HG02840 (cell line): ENCODE data around the gene PPP4R3B.

ENCODE experiments used
- ATAC-seq: cut with Tn5 transposase; IDR thresholded peaks from one replicate; pipeline ENCODE4 v1.9.1; 2021; ENCODE audit warnings: mild to moderate bottlenecking, moderate library complexity, moderate number of reproducible peaks; ENCODE audit not compliant: unreplicated experiment, low FRiP score

Gene PPP4R3B

DNA sequence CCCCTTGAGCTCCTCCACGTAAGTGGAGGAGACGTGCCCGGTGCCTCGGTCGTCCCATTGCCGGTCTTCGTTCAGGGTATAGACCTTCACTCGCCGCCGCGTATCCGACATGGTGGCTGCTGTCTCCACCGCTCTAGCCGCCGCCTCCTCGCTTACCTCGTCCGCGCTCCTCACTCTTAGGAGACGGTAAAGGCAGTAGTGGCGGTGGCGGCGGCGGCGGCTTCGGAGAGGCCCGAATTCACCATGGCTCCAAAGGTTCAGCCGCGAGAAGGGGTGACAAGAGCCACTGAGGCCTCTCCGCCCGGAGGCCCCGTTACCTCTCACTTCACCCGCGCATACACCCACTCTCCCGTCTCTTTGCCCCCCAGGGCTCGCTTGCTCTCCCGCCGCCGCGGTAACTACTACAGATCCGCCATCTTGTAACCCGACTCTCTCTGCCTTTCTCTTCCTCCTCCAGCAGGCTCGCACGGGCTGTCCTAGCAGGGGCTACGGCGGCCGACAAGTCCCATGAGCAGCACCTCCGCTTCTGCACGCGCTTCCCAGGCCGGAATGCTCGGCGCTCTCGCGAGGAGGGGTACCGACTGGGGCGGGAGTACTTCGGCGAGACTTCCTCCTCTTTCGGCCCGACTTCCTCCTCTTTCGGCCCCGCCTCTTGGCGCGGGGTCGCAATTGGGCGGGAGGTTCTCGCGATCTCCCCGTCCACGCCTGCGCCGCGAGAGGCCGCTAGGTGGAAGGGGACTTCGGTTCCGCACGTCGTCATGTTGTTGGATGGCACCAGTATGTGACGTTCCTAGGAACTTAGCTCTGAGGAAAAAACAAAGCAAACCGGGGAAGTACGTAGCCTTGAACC, at the start of gene PPP4R3B:
TSS of gene PPP4R3B (minus strand) at position 448 of the 850 bp plus-strand sequence. CDS start at position 111, 337 bp downstream.
- ATAC-seq, result peak; percentile 88

- no peak for ATAC-seq
Measured at GRCh38 chr2:55653255-55653654, 35.8 kb upstream of the PPP4R3B start.

DNA sequence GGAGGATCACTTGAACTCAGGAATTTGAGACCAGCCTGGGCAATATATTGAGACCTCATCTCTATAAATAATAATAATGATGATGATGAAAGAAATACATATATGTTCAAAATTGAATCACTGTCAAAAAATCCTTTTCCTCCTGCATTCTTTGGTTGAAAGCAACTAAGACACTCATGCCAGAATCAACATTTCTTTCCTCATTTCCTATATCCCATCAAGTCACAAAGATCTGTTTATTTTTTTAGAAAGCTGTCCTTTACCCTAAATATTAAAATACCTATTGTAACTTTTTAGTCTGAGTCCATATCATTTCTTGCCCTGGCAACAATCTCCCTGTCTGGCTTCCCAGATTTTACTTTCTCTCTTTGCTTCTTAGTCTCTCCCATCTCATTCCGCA, 31.8 kb upstream of the PPP4R3B start:
- ATAC-seq, result no peak

DNA sequence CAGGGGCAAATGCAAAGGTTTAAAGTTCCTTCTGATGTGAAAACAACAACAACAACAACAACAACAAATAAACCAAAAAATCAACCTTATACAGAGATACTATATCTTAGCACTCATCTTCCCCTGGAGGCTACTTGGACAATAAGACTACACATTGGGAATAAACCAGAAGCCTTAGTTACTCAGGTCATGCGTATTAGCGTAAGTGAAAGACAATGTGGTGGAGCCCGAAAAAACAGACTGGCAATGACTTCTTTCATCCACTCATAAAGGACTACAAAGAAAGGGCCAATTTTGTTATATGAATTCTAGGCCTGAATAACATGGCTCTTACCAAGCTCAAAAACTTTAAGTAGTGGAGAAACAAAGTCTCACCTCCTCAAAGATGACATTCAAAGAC, 19.4 kb upstream of the PPP4R3B start:
- no peak for ATAC-seq

DNA sequence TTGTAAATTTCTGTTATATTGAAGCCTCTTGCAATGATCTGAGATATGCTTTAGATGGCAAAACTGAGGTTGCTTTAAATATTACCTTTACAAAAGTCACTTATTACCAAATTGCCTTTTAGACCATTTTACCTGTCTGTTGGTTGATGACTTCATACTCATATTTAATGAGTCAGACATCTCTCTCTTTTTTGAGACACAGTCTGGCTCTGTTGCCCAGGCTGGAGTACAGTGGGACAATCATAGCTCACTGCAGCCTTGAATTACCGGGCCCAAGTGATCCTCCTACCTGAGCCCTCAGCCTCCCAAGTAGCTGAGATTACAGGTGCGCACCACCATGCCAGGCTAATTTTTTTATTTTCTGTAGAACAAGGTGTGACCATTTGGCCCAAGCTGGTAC, 11.5 kb upstream of the PPP4R3B start:
- no peak for ATAC-seq

GRCh38 chr2:55627915-55628314, 10.5 kb upstream of the PPP4R3B start:
- ATAC-seq, result no peak

DNA sequence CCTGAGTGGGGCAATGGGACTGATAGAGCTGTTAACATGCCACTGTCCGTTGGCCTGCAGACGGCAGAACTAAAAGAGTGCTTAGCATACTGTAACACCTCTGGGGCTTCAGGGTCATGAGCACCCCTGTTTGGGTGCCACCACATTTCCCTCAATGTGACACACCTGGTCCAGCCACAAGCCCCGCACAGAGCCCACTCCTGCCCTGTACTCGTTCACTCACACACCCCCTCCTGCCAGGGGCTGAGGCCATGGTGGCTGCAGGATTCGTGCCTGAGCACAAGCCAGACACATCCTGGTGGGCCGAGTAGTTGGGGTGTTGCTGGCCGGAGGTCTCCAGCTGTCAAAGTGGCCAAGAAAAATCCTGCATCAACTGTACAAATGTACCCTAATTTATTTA, 4.4 kb upstream of the PPP4R3B start:
- ATAC-seq, result no peak

- no peak for ATAC-seq
Measured at GRCh38 chr2:55620123-55620779, 2.8 kb upstream of the PPP4R3B start.

- ATAC-seq, result peak; percentile 37
Measured at GRCh38 chr2:55618275-55619055, 1.0 kb upstream of the PPP4R3B start.

DNA sequence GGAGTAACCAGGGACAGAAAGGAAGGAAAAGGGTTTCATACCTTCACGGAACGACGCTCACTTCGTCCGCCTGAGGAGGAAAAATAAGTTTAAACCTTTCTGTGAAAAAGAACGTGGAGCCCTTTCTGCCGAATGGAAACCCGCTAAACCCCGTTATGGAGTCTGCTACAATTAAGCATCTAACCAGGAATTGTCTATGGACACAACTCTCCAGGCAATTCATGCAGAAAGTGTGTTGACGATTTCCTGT, 528 bp upstream of the PPP4R3B start:
- ATAC-seq, result no peak

- peak; percentile 17 for ATAC-seq
Measured at GRCh38 chr2:55616551-55617174, 759 bp downstream of the PPP4R3B start.

DNA sequence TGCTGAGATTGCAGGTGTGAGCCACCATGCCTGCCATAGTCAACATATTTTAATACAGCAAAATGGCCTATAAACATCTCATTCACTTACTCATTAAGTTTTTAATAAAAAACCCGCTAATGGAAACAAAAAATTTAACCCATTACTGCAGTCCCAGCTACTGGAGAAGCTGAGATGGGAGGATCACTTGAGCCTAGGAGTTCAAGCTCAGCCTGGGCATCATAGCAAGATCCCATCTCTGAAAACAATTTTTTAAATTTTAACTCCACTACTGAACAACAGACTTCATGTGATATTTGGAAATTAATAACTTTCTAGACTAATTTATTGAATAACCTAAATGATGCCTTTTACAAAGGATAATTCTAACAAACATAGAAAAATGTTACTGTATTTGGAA, 5.4 kb downstream of the PPP4R3B start:
- ATAC-seq, result no peak

DNA sequence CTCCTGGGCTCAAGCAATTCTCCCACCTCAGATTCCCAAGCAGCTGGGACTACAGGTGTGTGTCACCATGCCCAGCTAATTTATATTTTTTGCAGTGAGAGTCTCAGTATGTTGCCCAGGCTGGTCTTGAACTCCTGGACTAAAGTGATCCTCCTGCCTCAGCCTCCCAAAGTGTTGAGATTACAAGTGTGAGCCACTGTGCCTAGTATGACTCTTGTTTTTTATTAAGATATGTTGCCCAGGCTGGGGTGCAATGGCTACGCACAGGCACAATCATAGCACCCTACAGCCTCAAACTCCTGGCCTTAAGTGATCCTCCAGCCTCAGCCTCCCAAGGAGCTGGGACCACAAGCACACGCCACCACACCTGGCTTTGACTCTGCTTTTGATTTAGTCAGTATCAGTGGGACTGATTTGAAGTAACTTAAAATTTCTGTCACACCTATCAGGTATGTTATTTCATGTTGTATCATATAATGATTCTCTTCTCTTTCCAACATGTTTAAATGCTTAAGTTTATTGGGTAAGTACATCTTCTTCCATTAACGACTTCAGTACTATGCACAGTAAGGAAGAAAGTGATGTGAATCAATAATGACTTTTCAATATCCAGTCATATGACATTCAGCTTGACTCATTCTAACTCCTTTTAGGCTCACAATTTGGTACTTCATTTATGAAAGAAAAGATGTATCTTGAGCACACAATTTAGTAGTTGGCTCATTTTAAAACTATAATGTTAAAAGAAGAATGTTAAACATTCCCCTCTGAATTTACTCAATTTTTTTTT, 6.3 kb downstream of the PPP4R3B start:
- no peak for ATAC-seq

DNA sequence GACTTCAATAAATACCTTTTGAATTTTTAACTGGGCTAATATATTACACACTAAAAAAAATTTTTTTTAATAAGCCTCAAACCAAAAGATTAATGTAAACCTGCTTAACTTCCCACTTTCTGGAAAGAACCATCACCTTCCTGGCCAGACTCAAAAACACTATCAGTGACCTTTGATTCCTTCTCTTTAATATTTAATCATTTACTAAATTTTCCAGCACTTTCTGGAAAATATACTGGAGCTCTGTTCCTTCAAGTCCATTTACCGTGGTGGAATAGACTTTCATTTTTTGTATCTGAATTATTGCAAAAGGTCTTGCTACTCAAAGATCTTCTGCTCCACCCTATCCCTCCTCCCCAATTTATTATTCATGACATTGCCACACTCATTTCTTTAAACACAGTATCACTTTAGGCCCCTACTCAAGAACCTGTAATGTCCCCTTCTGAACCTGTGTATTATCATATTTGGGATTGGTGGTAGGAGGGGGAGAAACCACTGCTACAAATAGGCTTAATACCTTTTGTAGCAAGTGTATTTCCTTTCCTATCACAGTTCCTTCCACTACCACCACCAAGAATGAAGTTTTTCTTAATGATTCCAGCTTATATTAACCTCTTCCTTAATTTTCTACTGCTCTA, 7.4 kb downstream of the PPP4R3B start:
- ATAC-seq, result no peak

DNA sequence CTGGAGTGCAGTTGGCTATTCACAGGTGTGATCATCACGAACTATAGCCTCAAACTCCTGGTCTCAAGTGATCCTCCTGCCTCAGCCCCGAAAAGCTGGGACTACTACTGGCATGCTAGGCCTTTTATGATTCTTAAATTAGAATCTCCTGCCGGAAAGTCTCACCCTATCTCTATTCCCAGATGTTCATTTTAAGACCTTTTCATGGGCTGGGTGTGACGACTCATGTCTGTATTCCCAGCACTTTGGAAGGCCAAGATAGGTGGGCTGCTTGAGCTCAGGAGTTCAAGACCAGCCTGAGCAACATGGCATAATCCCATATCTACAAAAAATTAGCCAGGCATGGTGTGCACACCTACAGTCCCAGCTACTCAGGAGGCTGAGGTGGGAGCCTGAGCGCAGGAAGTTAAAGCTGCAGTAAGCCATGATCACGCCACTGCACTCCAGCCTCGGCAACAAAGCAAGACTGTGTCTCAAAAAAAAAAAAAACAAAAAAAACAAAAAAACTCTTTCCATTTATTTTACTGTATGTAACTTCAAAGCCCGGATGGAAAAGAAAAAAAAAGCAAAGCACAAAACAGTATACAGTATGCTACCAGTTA, 8.1 kb downstream of the PPP4R3B start:
- no peak for ATAC-seq

GRCh38 chr2:55607717-55608116, 9.7 kb downstream of the PPP4R3B start:
- ATAC-seq, result no peak

- no peak for ATAC-seq
Measured at GRCh38 chr2:55604027-55604565, 13.3 kb downstream of the PPP4R3B start.

DNA sequence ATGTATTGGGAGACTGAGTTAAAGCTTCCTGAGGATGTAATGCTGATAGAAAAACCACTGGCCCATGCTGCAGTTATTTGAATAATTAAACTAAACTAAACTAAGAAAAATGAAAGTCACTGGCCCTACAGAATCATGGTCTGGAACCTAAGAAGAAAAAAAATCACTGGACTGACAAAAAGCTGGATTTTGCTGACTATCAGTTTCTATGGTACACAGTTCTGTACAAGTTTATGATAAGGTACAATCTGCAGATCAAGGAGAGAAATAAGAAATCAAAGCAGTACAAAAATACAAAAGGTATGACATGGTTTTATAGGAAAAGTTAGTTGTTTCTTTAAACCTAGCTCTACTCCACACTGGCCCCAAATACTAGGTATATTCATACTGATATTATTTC, 15.6 kb downstream of the PPP4R3B start:
- ATAC-seq, result no peak
